HepG2 (cell line): ENCODE measurements around the gene ALG14. TPM values are rescaled to one million over a fixed set of nuclear protein-coding genes. Genes with fewer than 3 reads are reported as not detected.

Experiments used
- HMG20A ChIP-seq: IDR thresholded peaks from 2 replicates; pipeline ENCODE4 v1.6.1; 2016; ENCODE audit warnings: borderline replicate concordance
- HMG20B ChIP-seq: conservative IDR thresholded peaks from 2 replicates; pipeline ENCODE4 v1.6.1; 2016; ENCODE audit warnings: missing genetic modification reagents, missing compliant biosample characterization
- MAF1 ChIP-seq: sonication (generic); formaldehyde crosslinking; IDR thresholded peaks from 2 replicates; pipeline ENCODE4 v1.5.0; 2020; ENCODE audit warnings: missing genetic modification reagents, borderline replicate concordance
- NRL ChIP-seq: sonication (generic); formaldehyde crosslinking; IDR thresholded peaks from 2 replicates; pipeline ENCODE4 v1.5.0; 2020; ENCODE audit warnings: missing genetic modification reagents, mild to moderate bottlenecking, moderate library complexity, borderline replicate concordance
- PCBP2 ChIP-seq: fragments of 200-400 bp; formaldehyde crosslinking; optimal IDR thresholded peaks from 2 replicates; pipeline ENCODE3; 2018; ENCODE audit warnings: low read length, low read depth; ENCODE audit not compliant: poor library complexity, severe bottlenecking
- RARG ChIP-seq: sonication (generic); formaldehyde crosslinking; IDR thresholded peaks from 2 replicates; pipeline ENCODE4 v1.4.0; 2020; ENCODE audit warnings: low read depth, mild to moderate bottlenecking, missing genetic modification reagents
- ZNF101 ChIP-seq: sonication (generic); formaldehyde crosslinking; IDR thresholded peaks from 2 replicates; pipeline ENCODE4 v1.4.0; 2020; ENCODE audit warnings: mild to moderate bottlenecking, low read depth, missing genetic modification reagents, borderline replicate concordance
- ZNF431 ChIP-seq: sonication (generic); formaldehyde crosslinking; IDR thresholded peaks from 2 replicates; pipeline ENCODE4 v1.9.0; 2022; ENCODE audit warnings: missing genetic modification reagents, low read depth, mild to moderate bottlenecking, borderline replicate concordance
- polyA plus RNA-seq, 8 experiments: library from polyadenylated mRNA; depleted of rRNA in 3 of 8; stranded (reverse) in 7 of 8; unstranded in 1 of 8; fragments of >200 nt; fragmentation: Illumina TruSeq in 4 of 8; extraction: Trizol in 4 of 8; gene quantifications; 2 replicates each; pipeline versions ENCODE4 v1.2.1 to v1.2.3, GENCODE V29; 2011 to 2016; ENCODE audit warnings: low read depth in 4 of 8, missing spikeins in 1 of 8, mixed read lengths in 1 of 8; ENCODE audit not compliant: insufficient read depth in 1 of 8
- total RNA-seq, 5 experiments: library from RNA; depleted of rRNA; stranded (reverse); fragments of >200 nt; fragmentation: Illumina TruSeq; extraction: Trizol; gene quantifications; 2 replicates each; pipeline ENCODE4 v1.2.3, GENCODE V29; 2016; ENCODE audit warnings: low read depth in 1 of 5
- TF ChIP-seq, protein P1 (sequence below): sonication (generic); formaldehyde crosslinking; IDR thresholded peaks from 2 replicates; pipeline ENCODE4 v1.4.0; 2020; ENCODE audit warnings: mild to moderate bottlenecking, missing genetic modification reagents
- TF ChIP-seq, protein P2 (sequence below): sonication (generic); formaldehyde crosslinking; IDR thresholded peaks from 2 replicates; pipeline ENCODE4 v1.4.0; 2020; ENCODE audit warnings: mild to moderate bottlenecking, low read depth, missing genetic modification reagents
- TF ChIP-seq, protein P3 (sequence below): sonication (generic); formaldehyde crosslinking; IDR thresholded peaks from 2 replicates; pipeline ENCODE4 v1.5.0; 2020; ENCODE audit warnings: missing genetic modification reagents
- TF ChIP-seq, protein P4 (sequence below): sonication (generic); formaldehyde crosslinking; IDR thresholded peaks from 2 replicates; pipeline ENCODE4 v1.5.1; 2020; ENCODE audit warnings: mild to moderate bottlenecking, missing genetic modification reagents, moderate library complexity
- TF ChIP-seq, protein P5 (sequence below): sonication (generic); formaldehyde crosslinking; IDR thresholded peaks from 2 replicates; pipeline ENCODE4 v1.4.0; 2020; ENCODE audit warnings: mild to moderate bottlenecking, low read depth, missing genetic modification reagents
- TF ChIP-seq, protein P6 (sequence below): sonication (generic); formaldehyde crosslinking; IDR thresholded peaks from 2 replicates; pipeline ENCODE4 v1.4.0; 2020; ENCODE audit warnings: missing genetic modification reagents
- TF ChIP-seq, protein P7 (sequence below): sonication (generic); formaldehyde crosslinking; IDR thresholded peaks from 2 replicates; pipeline ENCODE4 v1.5.1; 2020; ENCODE audit warnings: missing genetic modification reagents, mild to moderate bottlenecking, borderline replicate concordance
- TF ChIP-seq, protein P8 (sequence below): fragments of 450-650 bp; IDR thresholded peaks from 2 replicates; pipeline ENCODE4 v1.6.1; 2017; ENCODE audit warnings: mild to moderate bottlenecking
- TF ChIP-seq, protein P9 (sequence below): sonication (generic); formaldehyde crosslinking; IDR thresholded peaks from 2 replicates; pipeline ENCODE4 v1.8.1; 2023; ENCODE audit warnings: mild to moderate bottlenecking, missing genetic modification reagents

Gene ALG14
- total and polyA plus RNA-seq, 2 of the 13 experiments (the other 11 are each of a cell fraction or from before 2014, with no cell fraction given), result 4.5 to 12.7 TPM

DNA sequence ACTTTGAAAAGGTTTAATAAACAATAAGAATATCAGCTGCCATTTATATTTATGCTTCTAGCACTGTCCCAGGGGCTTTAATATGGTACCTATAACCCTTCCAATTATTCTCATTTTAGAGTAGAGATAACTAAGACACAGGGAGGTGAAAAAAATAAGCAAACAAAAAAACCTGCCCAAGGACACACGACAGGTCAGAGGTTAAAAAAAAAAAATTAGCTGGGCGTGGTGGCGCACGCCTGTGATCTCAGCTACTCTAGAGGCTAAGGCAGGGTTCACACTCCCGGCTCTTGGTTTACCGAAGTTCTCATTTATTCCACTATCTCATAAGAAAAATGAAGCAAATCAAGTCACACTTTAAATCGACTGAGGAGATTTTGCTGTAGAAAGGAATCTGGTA lies 111.2 kb downstream of the ALG14 start (continued):
- TF ChIP-seq, protein P1, sequence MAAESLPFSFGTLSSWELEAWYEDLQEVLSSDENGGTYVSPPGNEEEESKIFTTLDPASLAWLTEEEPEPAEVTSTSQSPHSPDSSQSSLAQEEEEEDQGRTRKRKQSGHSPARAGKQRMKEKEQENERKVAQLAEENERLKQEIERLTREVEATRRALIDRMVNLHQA (CRISPR knock-in tag), result no peak
- TF ChIP-seq, protein P2, sequence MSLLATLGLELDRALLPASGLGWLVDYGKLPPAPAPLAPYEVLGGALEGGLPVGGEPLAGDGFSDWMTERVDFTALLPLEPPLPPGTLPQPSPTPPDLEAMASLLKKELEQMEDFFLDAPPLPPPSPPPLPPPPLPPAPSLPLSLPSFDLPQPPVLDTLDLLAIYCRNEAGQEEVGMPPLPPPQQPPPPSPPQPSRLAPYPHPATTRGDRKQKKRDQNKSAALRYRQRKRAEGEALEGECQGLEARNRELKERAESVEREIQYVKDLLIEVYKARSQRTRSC (CRISPR knock-in tag), result no peak
- TF ChIP-seq, protein P3, sequence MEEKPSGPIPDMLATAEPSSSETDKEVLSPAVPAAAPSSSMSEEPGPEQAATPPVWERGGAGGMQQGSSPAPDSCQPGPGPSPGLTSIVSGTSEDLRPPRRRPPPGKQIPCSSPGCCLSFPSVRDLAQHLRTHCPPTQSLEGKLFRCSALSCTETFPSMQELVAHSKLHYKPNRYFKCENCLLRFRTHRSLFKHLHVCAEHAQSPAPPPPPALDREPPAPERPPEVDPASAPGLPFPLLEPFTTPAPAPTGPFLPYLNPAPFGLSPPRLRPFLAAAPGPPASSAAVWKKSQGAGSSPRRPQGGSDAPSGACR (CRISPR knock-in tag), result no peak
- TF ChIP-seq HMG20A (CRISPR knock-in tag) (0 out of 2 replicates have a peak, but pooled peaks have one; percentile 29), PCBP2 (no peak), ZNF431 (CRISPR knock-in tag) (no peak), ZNF101 (no peak), MAF1 (CRISPR knock-in tag) (no peak), NRL (no peak), HMG20B (CRISPR knock-in tag) (no peak), RARG (CRISPR knock-in tag) (no peak)
- TF ChIP-seq, protein P4, sequence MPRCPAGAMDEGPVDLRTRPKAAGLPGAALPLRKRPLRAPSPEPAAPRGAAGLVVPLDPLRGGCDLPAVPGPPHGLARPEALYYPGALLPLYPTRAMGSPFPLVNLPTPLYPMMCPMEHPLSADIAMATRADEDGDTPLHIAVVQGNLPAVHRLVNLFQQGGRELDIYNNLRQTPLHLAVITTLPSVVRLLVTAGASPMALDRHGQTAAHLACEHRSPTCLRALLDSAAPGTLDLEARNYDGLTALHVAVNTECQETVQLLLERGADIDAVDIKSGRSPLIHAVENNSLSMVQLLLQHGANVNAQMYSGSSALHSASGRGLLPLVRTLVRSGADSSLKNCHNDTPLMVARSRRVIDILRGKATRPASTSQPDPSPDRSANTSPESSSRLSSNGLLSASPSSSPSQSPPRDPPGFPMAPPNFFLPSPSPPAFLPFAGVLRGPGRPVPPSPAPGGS (CRISPR knock-in tag), result no peak
- TF ChIP-seq, protein P5, sequence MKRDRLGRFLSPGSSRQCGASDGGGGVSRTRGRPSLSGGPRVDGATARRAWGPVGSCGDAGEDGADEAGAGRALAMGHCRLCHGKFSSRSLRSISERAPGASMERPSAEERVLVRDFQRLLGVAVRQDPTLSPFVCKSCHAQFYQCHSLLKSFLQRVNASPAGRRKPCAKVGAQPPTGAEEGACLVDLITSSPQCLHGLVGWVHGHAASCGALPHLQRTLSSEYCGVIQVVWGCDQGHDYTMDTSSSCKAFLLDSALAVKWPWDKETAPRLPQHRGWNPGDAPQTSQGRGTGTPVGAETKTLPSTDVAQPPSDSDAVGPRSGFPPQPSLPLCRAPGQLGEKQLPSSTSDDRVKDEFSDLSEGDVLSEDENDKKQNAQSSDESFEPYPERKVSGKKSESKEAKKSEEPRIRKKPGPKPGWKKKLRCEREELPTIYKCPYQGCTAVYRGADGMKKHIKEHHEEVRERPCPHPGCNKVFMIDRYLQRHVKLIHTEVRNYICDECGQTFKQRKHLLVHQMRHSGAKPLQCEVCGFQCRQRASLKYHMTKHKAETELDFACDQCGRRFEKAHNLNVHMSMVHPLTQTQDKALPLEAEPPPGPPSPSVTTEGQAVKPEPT (CRISPR knock-in tag), result no peak
- TF ChIP-seq, protein P6, sequence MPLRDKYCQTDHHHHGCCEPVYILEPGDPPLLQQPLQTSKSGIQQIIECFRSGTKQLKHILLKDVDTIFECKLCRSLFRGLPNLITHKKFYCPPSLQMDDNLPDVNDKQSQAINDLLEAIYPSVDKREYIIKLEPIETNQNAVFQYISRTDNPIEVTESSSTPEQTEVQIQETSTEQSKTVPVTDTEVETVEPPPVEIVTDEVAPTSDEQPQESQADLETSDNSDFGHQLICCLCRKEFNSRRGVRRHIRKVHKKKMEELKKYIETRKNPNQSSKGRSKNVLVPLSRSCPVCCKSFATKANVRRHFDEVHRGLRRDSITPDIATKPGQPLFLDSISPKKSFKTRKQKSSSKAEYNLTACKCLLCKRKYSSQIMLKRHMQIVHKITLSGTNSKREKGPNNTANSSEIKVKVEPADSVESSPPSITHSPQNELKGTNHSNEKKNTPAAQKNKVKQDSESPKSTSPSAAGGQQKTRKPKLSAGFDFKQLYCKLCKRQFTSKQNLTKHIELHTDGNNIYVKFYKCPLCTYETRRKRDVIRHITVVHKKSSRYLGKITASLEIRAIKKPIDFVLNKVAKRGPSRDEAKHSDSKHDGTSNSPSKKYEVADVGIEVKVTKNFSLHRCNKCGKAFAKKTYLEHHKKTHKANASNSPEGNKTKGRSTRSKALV (CRISPR knock-in tag), result no peak
- TF ChIP-seq, protein P7, sequence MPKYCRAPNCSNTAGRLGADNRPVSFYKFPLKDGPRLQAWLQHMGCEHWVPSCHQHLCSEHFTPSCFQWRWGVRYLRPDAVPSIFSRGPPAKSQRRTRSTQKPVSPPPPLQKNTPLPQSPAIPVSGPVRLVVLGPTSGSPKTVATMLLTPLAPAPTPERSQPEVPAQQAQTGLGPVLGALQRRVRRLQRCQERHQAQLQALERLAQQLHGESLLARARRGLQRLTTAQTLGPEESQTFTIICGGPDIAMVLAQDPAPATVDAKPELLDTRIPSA (CRISPR knock-in tag), result no peak
- TF ChIP-seq, protein P8, sequence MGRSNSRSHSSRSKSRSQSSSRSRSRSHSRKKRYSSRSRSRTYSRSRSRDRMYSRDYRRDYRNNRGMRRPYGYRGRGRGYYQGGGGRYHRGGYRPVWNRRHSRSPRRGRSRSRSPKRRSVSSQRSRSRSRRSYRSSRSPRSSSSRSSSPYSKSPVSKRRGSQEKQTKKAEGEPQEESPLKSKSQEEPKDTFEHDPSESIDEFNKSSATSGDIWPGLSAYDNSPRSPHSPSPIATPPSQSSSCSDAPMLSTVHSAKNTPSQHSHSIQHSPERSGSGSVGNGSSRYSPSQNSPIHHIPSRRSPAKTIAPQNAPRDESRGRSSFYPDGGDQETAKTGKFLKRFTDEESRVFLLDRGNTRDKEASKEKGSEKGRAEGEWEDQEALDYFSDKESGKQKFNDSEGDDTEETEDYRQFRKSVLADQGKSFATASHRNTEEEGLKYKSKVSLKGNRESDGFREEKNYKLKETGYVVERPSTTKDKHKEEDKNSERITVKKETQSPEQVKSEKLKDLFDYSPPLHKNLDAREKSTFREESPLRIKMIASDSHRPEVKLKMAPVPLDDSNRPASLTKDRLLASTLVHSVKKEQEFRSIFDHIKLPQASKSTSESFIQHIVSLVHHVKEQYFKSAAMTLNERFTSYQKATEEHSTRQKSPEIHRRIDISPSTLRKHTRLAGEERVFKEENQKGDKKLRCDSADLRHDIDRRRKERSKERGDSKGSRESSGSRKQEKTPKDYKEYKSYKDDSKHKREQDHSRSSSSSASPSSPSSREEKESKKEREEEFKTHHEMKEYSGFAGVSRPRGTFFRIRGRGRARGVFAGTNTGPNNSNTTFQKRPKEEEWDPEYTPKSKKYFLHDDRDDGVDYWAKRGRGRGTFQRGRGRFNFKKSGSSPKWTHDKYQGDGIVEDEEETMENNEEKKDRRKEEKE, result no peak
- TF ChIP-seq, protein P9, sequence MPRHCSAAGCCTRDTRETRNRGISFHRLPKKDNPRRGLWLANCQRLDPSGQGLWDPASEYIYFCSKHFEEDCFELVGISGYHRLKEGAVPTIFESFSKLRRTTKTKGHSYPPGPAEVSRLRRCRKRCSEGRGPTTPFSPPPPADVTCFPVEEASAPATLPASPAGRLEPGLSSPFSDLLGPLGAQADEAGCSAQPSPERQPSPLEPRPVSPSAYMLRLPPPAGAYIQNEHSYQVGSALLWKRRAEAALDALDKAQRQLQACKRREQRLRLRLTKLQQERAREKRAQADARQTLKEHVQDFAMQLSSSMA (CRISPR knock-in tag), result no peak
